HFFc6 (cell line): Measurements from ENCODE around the gene ZNF771. TPM values are rescaled to one million over a fixed set of nuclear protein-coding genes. Genes with fewer than 3 reads are reported as not detected.
"Not testable (repeated sequence)": the region's sequence is repeated elsewhere in the genome, so short reads cannot be mapped to it uniquely, and the experiment has no call there.

Source experiments
- DNase-seq: peaks from one replicate; pipeline ENCODE4 v3.0.0-alpha.2; 2018
- H3K27ac Mint-ChIP-seq: 2 replicates; pipeline ENCODE4 v1.8.0; 2020; ENCODE audit warnings: mild to moderate bottlenecking, mixed read lengths
- H3K27me3 Mint-ChIP-seq: 2 replicates; pipeline ENCODE4 v1.8.0; 2021; ENCODE audit warnings: mild to moderate bottlenecking, moderate library complexity, mixed read lengths; ENCODE audit not compliant: insufficient read depth
- H3K36me3 Mint-ChIP-seq: 2 replicates; pipeline ENCODE4 v1.8.0; 2021; ENCODE audit warnings: low read depth, mixed read lengths
- H3K4me1 Mint-ChIP-seq: 2 replicates; pipeline ENCODE4 v1.8.0; 2020; ENCODE audit warnings: low read depth, mixed read lengths
- H3K4me3 Mint-ChIP-seq: 2 replicates; pipeline ENCODE4 v1.8.0; 2020; ENCODE audit warnings: mild to moderate bottlenecking, moderate library complexity, mixed read lengths
- H3K9me3 Mint-ChIP-seq: 2 replicates; pipeline ENCODE4 v1.8.0; 2020; ENCODE audit warnings: mild to moderate bottlenecking, mixed read lengths
- CTCF ChIP-seq: fragments of 200-600 bp; sonication (generic); IDR thresholded peaks from 2 replicates; pipeline ENCODE4 v1.5.0; 2021; ENCODE audit warnings: antibody characterized with exemption, mild to moderate bottlenecking
- total RNA-seq, 6 experiments: library from RNA; stranded (reverse); fragmentation: NEBNext Ultra II Directional; extraction: Animal tissue kit (Norgen Biotek cat#: 25700); gene quantifications; 2 replicates in 1 of 6; 3 replicates in 5 of 6; pipeline ENCODE4 v1.2.3, GENCODE V29; 2021

The ZNF771 gene
- total RNA-seq, 6 experiments from 2014 or later = 15.8 to 19.1 (median 16.8) TPM

GRCh38 chr16:30457743-30458560 lies 50.5 kb downstream of the ZNF771 start:
- Mint-ChIP-seq H3K4me3 (no peak overlapping the region), H3K27me3 (peaks cover 24% of the 10 kb centered on the region), H3K4me1 (no peaks in the 10 kb centered on the region), H3K27ac (no peak overlapping the region), H3K36me3 (no peaks in the 10 kb centered on the region), H3K9me3 (no peaks in the 10 kb centered on the region)
- no peak for TF ChIP-seq CTCF
- DNase-seq = no peak

GRCh38 chr16:30458561-30459394 lies 51.4 kb downstream of the ZNF771 start:
- no peak for TF ChIP-seq CTCF
- Mint-ChIP-seq H3K27me3 (peaks cover 24% of the 10 kb centered on the region), H3K9me3 (no peaks in the 10 kb centered on the region), H3K4me1 (no peaks in the 10 kb centered on the region), H3K27ac (no peak overlapping the region), H3K36me3 (no peaks in the 10 kb centered on the region), H3K4me3 (no peak overlapping the region)
- no peak for DNase-seq

DNA sequence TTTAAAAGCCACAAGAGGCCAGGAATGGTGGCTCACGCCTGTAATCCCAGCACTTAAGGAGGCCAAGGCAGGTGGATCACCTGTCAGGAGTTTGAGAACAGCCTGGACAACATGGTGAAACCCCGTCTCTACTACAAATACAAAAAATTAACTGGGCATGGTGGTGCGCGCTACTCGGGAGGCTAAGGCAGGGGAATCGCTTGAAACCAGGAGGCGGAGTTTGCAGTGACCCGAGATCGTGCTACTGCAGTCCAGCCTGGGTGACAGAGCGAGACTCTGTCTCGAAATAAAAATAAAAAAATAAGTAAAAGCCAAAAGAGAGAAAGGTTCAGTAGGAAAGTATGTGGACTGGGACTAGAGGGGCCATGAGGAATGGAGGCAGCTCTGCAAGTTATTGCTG lies 52.0 kb downstream of the ZNF771 start:
- DNase-seq = no peak
- no peaks in the 10 kb centered on the region for H3K9me3 Mint-ChIP-seq
- no peaks in the 10 kb centered on the region for H3K4me1 Mint-ChIP-seq
- no peaks in the 10 kb centered on the region for H3K36me3 Mint-ChIP-seq
- H3K4me3 Mint-ChIP-seq = no peak overlapping the region
- TF ChIP-seq CTCF = no peak
- no peak overlapping the region for H3K27ac Mint-ChIP-seq
- peaks cover 23% of the 10 kb centered on the region for H3K27me3 Mint-ChIP-seq

DNA sequence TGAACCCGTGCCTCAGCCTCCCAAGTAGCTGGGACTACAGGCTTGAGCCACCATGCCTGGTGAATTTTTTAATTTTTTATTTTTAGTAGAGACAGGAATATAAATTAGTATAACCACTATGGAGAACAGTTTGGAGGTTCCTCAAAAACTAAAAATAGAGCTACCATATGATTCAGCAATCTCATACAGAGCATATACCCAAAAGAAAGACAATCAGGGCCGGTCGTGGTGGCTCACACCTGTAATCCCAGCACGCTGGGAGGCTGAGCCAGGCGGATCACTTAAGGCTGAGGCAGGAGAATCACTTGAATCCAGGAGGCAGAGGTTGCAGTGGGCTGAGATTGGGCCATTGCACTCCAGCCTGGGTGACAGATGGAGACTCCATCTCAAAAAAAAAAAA lies 54.0 kb downstream of the ZNF771 start:
- not testable (repeated sequence) for H3K4me3 Mint-ChIP-seq, H3K9me3 Mint-ChIP-seq, DNase-seq, H3K27ac Mint-ChIP-seq, H3K4me1 Mint-ChIP-seq, H3K36me3 Mint-ChIP-seq
- peaks cover 10% of the 10 kb centered on the region for H3K27me3 Mint-ChIP-seq

- Mint-ChIP-seq H3K27ac (no peak overlapping the region), H3K36me3 (no peaks in the 10 kb centered on the region), H3K4me1 (no peaks in the 10 kb centered on the region), H3K9me3 (no peaks in the 10 kb centered on the region), H3K27me3 (peaks cover 10% of the 10 kb centered on the region), H3K4me3 (no peak overlapping the region)
- no peak for TF ChIP-seq CTCF
- DNase-seq = no peak
These were observed 56.7 kb downstream of the ZNF771 start for GRCh38 chr16:30464078-30464477.

Other genes with a start within 250 kb of the ZNF771 start
- 1 to 10 TPM; 2.9 to 4.2 (median 3.7) TPM for gene CORO1A, start 224.0 kb upstream of the ZNF771 start, total RNA-seq
- 100 to 1,000 TPM; 113 to 142 (median 131) TPM for gene BOLA2B, start 213.9 kb upstream of the ZNF771 start, total RNA-seq
- 10 to 100 TPM; 13.2 to 23.3 (median 20.7) TPM for gene SLX1A, start 213.7 kb upstream of the ZNF771 start, total RNA-seq
- gene SULT1A3, start 208.4 kb upstream of the ZNF771 start, total RNA-seq = 1 to 10 TPM; 3.4 to 8.9 (median 4.1) TPM
- gene NPIPB13, start 159.1 kb upstream of the ZNF771 start, total RNA-seq = 1 to 10 TPM in 5 of 6 experiments, under 1 TPM in 1; 0.91 to 7.5 (median 4.0) TPM
- 10 to 100 TPM; 76.2 to 91.0 (median 80.4) TPM for gene CD2BP2, start 52.3 kb upstream of the ZNF771 start, total RNA-seq
- 10 to 100 TPM; 44.6 to 51.6 (median 46.3) TPM for gene TBC1D10B, start 37.1 kb upstream of the ZNF771 start, total RNA-seq
- 1 to 10 TPM in 1 of 6 experiments, under 1 TPM in 2, not detected in 3; 0.77 to 1.2 (median 0.82) TPM for gene MYL11, start 32.8 kb upstream of the ZNF771 start, total RNA-seq
- 1 to 10 TPM; 1.5 to 2.8 (median 1.8) TPM for gene SEPTIN1, start 25.0 kb upstream of the ZNF771 start, total RNA-seq
- 1 to 10 TPM; 5.3 to 7.9 (median 6.1) TPM for gene ZNF48, start 12.2 kb upstream of the ZNF771 start, total RNA-seq
- gene DCTPP1, start 22.4 kb downstream of the ZNF771 start, total RNA-seq = 10 to 100 TPM; 24.9 to 37.9 (median 28.5) TPM
- 10 to 100 TPM; 29.7 to 36.7 (median 31.1) TPM for gene SEPHS2, start 38.3 kb downstream of the ZNF771 start, total RNA-seq
- not detected for gene ITGAL, start 65.1 kb downstream of the ZNF771 start, total RNA-seq
- gene ZNF768, start 119.0 kb downstream of the ZNF771 start, total RNA-seq = 10 to 100 TPM; 19.8 to 22.8 (median 20.8) TPM
- 1 to 10 TPM; 3.2 to 4.7 (median 3.8) TPM for gene ZNF747, start 127.3 kb downstream of the ZNF771 start, total RNA-seq
- 1 to 10 TPM; 5.1 to 6.8 (median 5.7) TPM for gene ZNF764, start 150.8 kb downstream of the ZNF771 start, total RNA-seq
- 10 to 100 TPM in 1 of 6 experiments, 1 to 10 TPM in 5; 5.9 to 10.4 (median 7.6) TPM for gene ZNF688, start 164.1 kb downstream of the ZNF771 start, total RNA-seq
- gene ZNF785, start 178.1 kb downstream of the ZNF771 start, total RNA-seq = 10 to 100 TPM in 3 of 6 experiments, 1 to 10 TPM in 3; 7.3 to 12.2 (median 10.1) TPM
- 1 to 10 TPM; 6.9 to 8.7 (median 7.5) TPM for gene ZNF689, start 202.8 kb downstream of the ZNF771 start, total RNA-seq
- 10 to 100 TPM; 26.8 to 34.6 (median 29.8) TPM for gene PRR14, start 243.4 kb downstream of the ZNF771 start, total RNA-seq